Neuronal stem cell (in vitro differentiated cells): ENCODE data around the gene OR52B6.

ENCODE experiments used
- DNase-seq: peaks from one replicate; pipeline ENCODE4 v3.0.0-alpha.2; 2013; ENCODE audit warnings: low spot score
- H2AFZ ChIP-seq: one replicate; pipeline ENCODE4 v1.6.1; 2013; ENCODE audit warnings: mild to moderate bottlenecking, low read length, inconsistent platforms
- H2AK5ac ChIP-seq: 2 replicates; pipeline ENCODE4 v1.6.1; 2013; ENCODE audit warnings: low read depth, mild to moderate bottlenecking, inconsistent platforms, low read length, moderate library complexity, mixed read lengths
- H2BK120ac ChIP-seq: 2 replicates; pipeline ENCODE4 v1.6.1; 2013; ENCODE audit warnings: low read depth, mild to moderate bottlenecking, inconsistent platforms, low read length, moderate library complexity, mixed read lengths
- H2BK12ac ChIP-seq: one replicate; pipeline ENCODE4 v1.6.1; 2013; ENCODE audit warnings: low read length, inconsistent platforms
- H2BK15ac ChIP-seq: 2 replicates; pipeline ENCODE4 v1.6.1; 2013; ENCODE audit warnings: mild to moderate bottlenecking, low read length, inconsistent platforms, mixed read lengths
- H2BK5ac ChIP-seq: one replicate; pipeline ENCODE4 v1.6.1; 2013; ENCODE audit warnings: inconsistent platforms, mild to moderate bottlenecking, low read length, moderate library complexity
- H3K14ac ChIP-seq: one replicate; pipeline ENCODE4 v1.6.1; 2013; ENCODE audit warnings: low read length, inconsistent platforms
- H3K18ac ChIP-seq: 2 replicates; pipeline ENCODE4 v1.6.1; 2013; ENCODE audit warnings: low read length, inconsistent platforms
- H3K23ac ChIP-seq: 2 replicates; pipeline ENCODE4 v1.6.1; 2013; ENCODE audit warnings: low read depth, mild to moderate bottlenecking, mixed read lengths, low read length, inconsistent platforms; ENCODE audit not compliant: poor library complexity
- H3K27ac ChIP-seq: replicated peaks from 3 replicates; pipeline ENCODE4 v1.5.1; 2013; ENCODE audit warnings: low read length, inconsistent platforms
- H3K27me3 ChIP-seq, 3 experiments: 2 replicates each; pipeline ENCODE4 v1.6.1; 2013; ENCODE audit warnings: low read length in 3 of 3, mild to moderate bottlenecking in 2 of 3, inconsistent platforms in 1 of 3, low read depth in 1 of 3, mixed read lengths in 1 of 3, moderate library complexity in 1 of 3; ENCODE audit not compliant: control insufficient read depth in 3 of 3, insufficient read depth in 3 of 3
- H3K36me3 ChIP-seq, 2 donors: replicated peaks in 1 of 2; 2 replicates each; pipeline ENCODE4 v1.6.1; 2013; ENCODE audit warnings: low read length in 2 of 2; ENCODE audit not compliant: control insufficient read depth in 2 of 2, insufficient read depth in 2 of 2
- H3K4ac ChIP-seq: 2 replicates; pipeline ENCODE4 v1.6.1; 2013; ENCODE audit warnings: inconsistent platforms, mild to moderate bottlenecking, low read length, moderate library complexity
- H3K4me1 ChIP-seq, 2 donors: 1 replicate in 1 of 2; 2 replicates in 1 of 2; pipeline ENCODE4 v1.6.1; 2013; ENCODE audit warnings: low read length in 2 of 2, low read depth in 1 of 2; ENCODE audit not compliant: control insufficient read depth in 2 of 2, insufficient read depth in 1 of 2
- H3K4me2 ChIP-seq: one replicate; pipeline ENCODE4 v1.6.1; 2013; ENCODE audit warnings: mild to moderate bottlenecking, low read length, inconsistent platforms; ENCODE audit not compliant: insufficient read depth, poor library complexity, severe bottlenecking
- H3K4me3 ChIP-seq, 2 donors: 2 replicates each; pipeline ENCODE4 v1.5.1; 2013; ENCODE audit warnings: low read length in 2 of 2, mild to moderate bottlenecking in 2 of 2, inconsistent platforms in 1 of 2, moderate library complexity in 1 of 2
- H3K79me1 ChIP-seq: one replicate; pipeline ENCODE4 v1.6.1; 2013; ENCODE audit warnings: low read depth, mild to moderate bottlenecking, inconsistent platforms, low read length, moderate library complexity
- H3K9ac ChIP-seq: one replicate; pipeline ENCODE4 v1.6.1; 2013; ENCODE audit warnings: mild to moderate bottlenecking, low read depth, low read length, inconsistent platforms; ENCODE audit not compliant: poor library complexity
- H3K9me3 ChIP-seq, 2 donors: replicated peaks in 1 of 2; 2 replicates each; pipeline versions ENCODE3 to v1.6.1; 2013; ENCODE audit warnings: low read length in 2 of 2, mild to moderate bottlenecking in 2 of 2, inconsistent platforms in 1 of 2, low read depth in 1 of 2, mixed read lengths in 1 of 2, moderate library complexity in 1 of 2; ENCODE audit not compliant: control insufficient read depth in 2 of 2, insufficient read depth in 1 of 2
- H4K8ac ChIP-seq: one replicate; pipeline ENCODE4 v1.6.1; 2013; ENCODE audit warnings: low read depth, mild to moderate bottlenecking, inconsistent platforms, low read length, moderate library complexity
- H4K91ac ChIP-seq: one replicate; pipeline ENCODE4 v1.6.1; 2013; ENCODE audit warnings: low read length, low read depth, mild to moderate bottlenecking, inconsistent platforms; ENCODE audit not compliant: poor library complexity
- WGBS, 2 donors: extraction: QIAGEN DNeasy Blood & Tissue Kit; methylation state at CpG; one replicate each; pipeline ENCODE4 v1.1.7; 2013; ENCODE audit warnings: missing lambda C conversion rate in 2 of 2, mixed read lengths in 1 of 2; ENCODE audit not compliant: insufficient read length in 2 of 2, insufficient replicate concordance in 1 of 2; ENCODE audit errors: extremely low coverage in 2 of 2; 5-methylcytosine and 5-hydroxymethylcytosine counted together

Gene OR52B6

GRCh38 chr11:5592615-5593014 lies 11.9 kb downstream of the OR52B6 start:
- no peak overlapping the region for H3K14ac ChIP-seq
- no peak overlapping the region for H3K9ac ChIP-seq
- H3K9me3 ChIP-seq = no peaks in the 10 kb centered on the region
- no peak overlapping the region for H3K4ac ChIP-seq
- no peaks in the 10 kb centered on the region for H3K36me3 ChIP-seq
- no peak for DNase-seq
- no peak overlapping the region for H2AK5ac ChIP-seq
- H2BK12ac ChIP-seq = no peak overlapping the region
- no peaks in the 10 kb centered on the region for H3K79me1 ChIP-seq
- H3K4me1 ChIP-seq = peaks cover 0 to 4% of the 10 kb centered on the region in 2 donors
- H2BK5ac ChIP-seq = no peak overlapping the region
- no peak overlapping the region for H4K91ac ChIP-seq
- no peak overlapping the region for H3K4me3 ChIP-seq
- no peak overlapping the region for H2BK120ac ChIP-seq
- peaks cover 0 to 2% (median 0%) of the 10 kb centered on the region in 3 experiments for H3K27me3 ChIP-seq
- H4K8ac ChIP-seq = no peak overlapping the region
- no peak overlapping the region for H3K27ac ChIP-seq
- no peak overlapping the region for H2AFZ ChIP-seq
- no peak overlapping the region for H3K23ac ChIP-seq
- no CpG with 5 or more reads among the region's 5 CpGs for WGBS, 2 donors
- H2BK15ac ChIP-seq = no peak overlapping the region
- no peak overlapping the region for H3K18ac ChIP-seq
- no peak overlapping the region for H3K4me2 ChIP-seq

- no peak overlapping the region for H3K9ac ChIP-seq
These were observed 12.5 kb downstream of the OR52B6 start for GRCh38 chr11:5593146-5593545.

GRCh38 chr11:5596607-5597201 lies 16.0 kb downstream of the OR52B6 start, which contains the start of gene TRIM6:
Gene TRIM6 (plus strand): TSS chr11:5596637. CDS start chr11:5596898, 261 bp downstream.
- peak within 1 kb of the TSS; percentile 86 for H2AFZ ChIP-seq
- no peak within 1 kb of the TSS for H2BK5ac ChIP-seq
- no peaks in the 10 kb centered on the region for H3K36me3 ChIP-seq
- H2BK12ac ChIP-seq = no peak within 1 kb of the TSS
- no peak within 1 kb of the TSS for H2BK120ac ChIP-seq
- DNase-seq = peak; percentile 18
- no CpG with 5 or more reads among the region's 20 CpGs for whole genome bisulfite sequencing, 2 donors
- no peak within 1 kb of the TSS for H4K8ac ChIP-seq
- no peaks in the 10 kb centered on the region for H3K9me3 ChIP-seq
- no peak within 1 kb of the TSS for H2AK5ac ChIP-seq
- peaks cover 0 to 6% of the 10 kb centered on the region in 2 donors for H3K4me1 ChIP-seq
- no peak within 1 kb of the TSS for H4K91ac ChIP-seq
- H3K4me3 ChIP-seq = peak within 1 kb of the TSS; percentile 49 to 75
- no peak within 1 kb of the TSS for H2BK15ac ChIP-seq
- no peak within 1 kb of the TSS for H3K27ac ChIP-seq
- peak within 1 kb of the TSS; percentile 24 for H3K9ac ChIP-seq
- peak within 1 kb of the TSS; percentile 90 for H3K18ac ChIP-seq
- H3K4ac ChIP-seq = no peak within 1 kb of the TSS
- H3K23ac ChIP-seq = peak within 1 kb of the TSS; percentile 77
- peak within 1 kb of the TSS; percentile 47 for H3K4me2 ChIP-seq
- peaks cover 0 to 2% (median 0%) of the 10 kb centered on the region in 3 experiments for H3K27me3 ChIP-seq
- H3K79me1 ChIP-seq = no peaks in the 10 kb centered on the region
- H3K14ac ChIP-seq = no peak within 1 kb of the TSS

More at GRCh38 chr11:5593146-5593545, 12.5 kb downstream of the OR52B6 start:
- no peaks in the 10 kb centered on the region for H3K36me3 ChIP-seq
- no peaks in the 10 kb centered on the region for H3K9me3 ChIP-seq
- H3K79me1 ChIP-seq = no peaks in the 10 kb centered on the region
- H2BK120ac ChIP-seq = no peak overlapping the region
- H3K4ac ChIP-seq = no peak overlapping the region
- H3K14ac ChIP-seq = no peak overlapping the region
- peaks cover 0 to 6% of the 10 kb centered on the region in 2 donors for H3K4me1 ChIP-seq
- H3K27ac ChIP-seq = no peak overlapping the region
- H3K18ac ChIP-seq = no peak overlapping the region
- WGBS, 2 donors = no CpG with 5 or more reads among the region's 1 CpG
- H2BK15ac ChIP-seq = no peak overlapping the region
- peaks cover 0 to 2% (median 0%) of the 10 kb centered on the region in 3 experiments for H3K27me3 ChIP-seq
- no peak overlapping the region for H3K4me2 ChIP-seq
- H2AK5ac ChIP-seq = no peak overlapping the region
- H3K23ac ChIP-seq = no peak overlapping the region
- H4K8ac ChIP-seq = no peak overlapping the region
- no peak overlapping the region for H3K4me3 ChIP-seq
- no peak overlapping the region for H2BK12ac ChIP-seq
- H4K91ac ChIP-seq = no peak overlapping the region
- no peak overlapping the region for H2AFZ ChIP-seq
- no peak for DNase-seq
- no peak overlapping the region for H2BK5ac ChIP-seq

- Histone ChIP-seq H3K4ac (no peak overlapping the region), H3K4me1 (peaks cover 0 to 7% of the 10 kb centered on the region in 2 donors), H3K4me3 (no peak overlapping the region), H2BK12ac (no peak overlapping the region), H3K9me3 (no peaks in the 10 kb centered on the region), H2BK120ac (no peak overlapping the region), H3K18ac (no peak overlapping the region), H2AFZ (no peak overlapping the region), H2BK5ac (no peak overlapping the region), H3K4me2 (no peak overlapping the region), H3K79me1 (no peaks in the 10 kb centered on the region), H3K27me3 (peaks cover 0 to 2% (median 0%) of the 10 kb centered on the region in 3 experiments), H3K36me3 (no peaks in the 10 kb centered on the region), H2AK5ac (no peak overlapping the region), H3K9ac (no peak overlapping the region), H3K23ac (no peak overlapping the region), H2BK15ac (no peak overlapping the region), H4K8ac (no peak overlapping the region), H4K91ac (no peak overlapping the region), H3K14ac (no peak overlapping the region), H3K27ac (no peak overlapping the region)
- DNase-seq = no peak
- WGBS, 2 donors = no CpG with 5 or more reads among the region's 3 CpGs
These were observed 17.3 kb downstream of the OR52B6 start for GRCh38 chr11:5597953-5598352.
